GM12873 (cell line): ENCODE results near the gene SPATA6.

Experiments used
- CTCF ChIP-seq: IDR thresholded peaks from 2 replicates; pipeline ENCODE4 v1.5.1; 2012; ENCODE audit warnings: low read depth, mild to moderate bottlenecking, moderate library complexity, low read length, control low read depth; ENCODE audit not compliant: insufficient read depth; ENCODE audit errors: missing control alignments

The SPATA6 gene

GRCh38 chr1:48266576-48266975, 205.4 kb downstream of the SPATA6 start:
- no peak for TF ChIP-seq CTCF

- TF ChIP-seq CTCF, result no peak
Observed at GRCh38 chr1:48263041-48263440, 209.0 kb downstream of the SPATA6 start.

- TF ChIP-seq CTCF, result no peak
Observed at GRCh38 chr1:48261881-48262400, 210.1 kb downstream of the SPATA6 start.

GRCh38 chr1:48258106-48258505, 213.9 kb downstream of the SPATA6 start:
- no peak for TF ChIP-seq CTCF

- TF ChIP-seq CTCF, result no peak
Observed at GRCh38 chr1:48254254-48254653, 217.8 kb downstream of the SPATA6 start.

GRCh38 chr1:48251821-48252220, 220.2 kb downstream of the SPATA6 start:
- no peak for TF ChIP-seq CTCF

GRCh38 chr1:48251323-48251722, 220.7 kb downstream of the SPATA6 start:
- no peak for TF ChIP-seq CTCF

- no peak for TF ChIP-seq CTCF
Observed at GRCh38 chr1:48250572-48250971, 221.4 kb downstream of the SPATA6 start.
